HFF-Myc (cell line): ENCODE measurements around the gene SOX13.
"Not testable (repeated sequence)": the region's sequence is repeated elsewhere in the genome, so short reads cannot be mapped to it uniquely, and the experiment has no call there.

ENCODE experiments used
- DNase-seq: peaks from one replicate; pipeline ENCODE4 v3.0.0-alpha.2; 2011; ENCODE audit warnings: low read depth; ENCODE audit errors: extremely low read depth
- H3K4me3 ChIP-seq: replicated peaks from 2 replicates; pipeline ENCODE4 v1.5.1; 2011; ENCODE audit warnings: low read depth, mild to moderate bottlenecking, control low read depth, low read length
- TF ChIP-seq, protein P1 (sequence below): IDR thresholded peaks from 2 replicates; pipeline ENCODE4 v1.5.1; 2012; ENCODE audit warnings: mild to moderate bottlenecking, low read depth, low read length, control low read depth; ENCODE audit errors: missing control alignments

Gene SOX13

DNA sequence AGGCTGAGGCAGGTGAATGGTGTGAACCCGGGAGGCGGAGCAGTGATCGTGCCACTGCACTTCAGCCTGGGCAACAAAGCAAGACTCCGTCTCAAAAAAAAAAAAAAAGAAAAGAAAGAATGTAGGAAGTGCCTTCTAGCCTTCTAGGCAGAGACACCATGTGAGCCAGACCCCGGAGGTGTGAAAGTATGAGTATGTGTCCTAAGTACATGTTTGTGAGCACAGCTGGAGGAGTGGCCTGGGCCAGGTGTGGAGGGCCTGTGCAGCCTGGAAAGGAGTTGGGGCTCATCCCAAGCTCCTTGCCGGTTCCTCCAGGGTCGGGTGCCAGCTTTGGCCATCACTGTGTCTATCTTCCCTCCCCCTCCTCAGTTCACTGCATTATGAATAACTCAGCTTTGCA lies 13.0 kb downstream of the SOX13 start:
- TF ChIP-seq, protein P1, sequence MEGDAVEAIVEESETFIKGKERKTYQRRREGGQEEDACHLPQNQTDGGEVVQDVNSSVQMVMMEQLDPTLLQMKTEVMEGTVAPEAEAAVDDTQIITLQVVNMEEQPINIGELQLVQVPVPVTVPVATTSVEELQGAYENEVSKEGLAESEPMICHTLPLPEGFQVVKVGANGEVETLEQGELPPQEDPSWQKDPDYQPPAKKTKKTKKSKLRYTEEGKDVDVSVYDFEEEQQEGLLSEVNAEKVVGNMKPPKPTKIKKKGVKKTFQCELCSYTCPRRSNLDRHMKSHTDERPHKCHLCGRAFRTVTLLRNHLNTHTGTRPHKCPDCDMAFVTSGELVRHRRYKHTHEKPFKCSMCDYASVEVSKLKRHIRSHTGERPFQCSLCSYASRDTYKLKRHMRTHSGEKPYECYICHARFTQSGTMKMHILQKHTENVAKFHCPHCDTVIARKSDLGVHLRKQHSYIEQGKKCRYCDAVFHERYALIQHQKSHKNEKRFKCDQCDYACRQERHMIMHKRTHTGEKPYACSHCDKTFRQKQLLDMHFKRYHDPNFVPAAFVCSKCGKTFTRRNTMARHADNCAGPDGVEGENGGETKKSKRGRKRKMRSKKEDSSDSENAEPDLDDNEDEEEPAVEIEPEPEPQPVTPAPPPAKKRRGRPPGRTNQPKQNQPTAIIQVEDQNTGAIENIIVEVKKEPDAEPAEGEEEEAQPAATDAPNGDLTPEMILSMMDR = no peak
- DNase-seq = no peak
- no peak overlapping the region for H3K4me3 ChIP-seq

- H3K4me3 ChIP-seq = no peak overlapping the region
- TF ChIP-seq, protein P1 = no peak
- DNase-seq = no peak
Measured at GRCh38 chr1:204087181-204087892, 14.4 kb downstream of the SOX13 start.

DNA sequence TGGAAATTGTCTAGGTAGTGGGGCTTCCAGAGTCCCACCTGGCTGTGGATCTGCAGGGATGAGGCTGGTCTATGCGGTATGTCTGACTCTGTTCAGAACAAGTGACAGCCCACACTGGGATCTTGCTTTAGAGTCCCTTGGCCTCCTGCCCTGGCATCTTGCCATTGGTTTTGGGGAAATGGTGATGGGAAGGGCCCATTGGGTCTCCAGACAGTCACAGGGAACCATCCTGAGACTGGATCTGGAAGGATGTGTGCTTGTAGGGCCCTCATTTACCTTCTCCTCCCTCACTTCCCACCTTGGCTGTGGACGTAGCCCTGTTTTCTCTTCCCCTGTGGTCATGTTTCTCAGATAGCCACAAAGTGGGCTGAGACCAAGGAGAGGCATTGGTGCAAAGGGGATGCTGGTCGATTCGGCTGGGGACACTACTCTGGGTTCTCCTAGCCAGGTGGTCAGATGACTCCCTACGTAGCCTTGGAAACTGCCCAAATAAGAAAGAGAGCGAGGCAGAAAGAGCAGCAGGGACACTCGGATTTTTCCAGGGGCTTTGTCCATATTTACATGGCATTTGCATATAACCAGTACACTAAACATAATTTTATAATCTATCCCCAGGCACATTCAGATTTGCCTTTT lies 15.1 kb downstream of the SOX13 start:
- TF ChIP-seq, protein P1 = no peak
- DNase-seq = no peak
- no peak overlapping the region for H3K4me3 ChIP-seq

GRCh38 chr1:204088596-204088995 lies 15.7 kb downstream of the SOX13 start:
- no peak for DNase-seq
- no peak overlapping the region for H3K4me3 ChIP-seq
- TF ChIP-seq, protein P1 = no peak

DNA sequence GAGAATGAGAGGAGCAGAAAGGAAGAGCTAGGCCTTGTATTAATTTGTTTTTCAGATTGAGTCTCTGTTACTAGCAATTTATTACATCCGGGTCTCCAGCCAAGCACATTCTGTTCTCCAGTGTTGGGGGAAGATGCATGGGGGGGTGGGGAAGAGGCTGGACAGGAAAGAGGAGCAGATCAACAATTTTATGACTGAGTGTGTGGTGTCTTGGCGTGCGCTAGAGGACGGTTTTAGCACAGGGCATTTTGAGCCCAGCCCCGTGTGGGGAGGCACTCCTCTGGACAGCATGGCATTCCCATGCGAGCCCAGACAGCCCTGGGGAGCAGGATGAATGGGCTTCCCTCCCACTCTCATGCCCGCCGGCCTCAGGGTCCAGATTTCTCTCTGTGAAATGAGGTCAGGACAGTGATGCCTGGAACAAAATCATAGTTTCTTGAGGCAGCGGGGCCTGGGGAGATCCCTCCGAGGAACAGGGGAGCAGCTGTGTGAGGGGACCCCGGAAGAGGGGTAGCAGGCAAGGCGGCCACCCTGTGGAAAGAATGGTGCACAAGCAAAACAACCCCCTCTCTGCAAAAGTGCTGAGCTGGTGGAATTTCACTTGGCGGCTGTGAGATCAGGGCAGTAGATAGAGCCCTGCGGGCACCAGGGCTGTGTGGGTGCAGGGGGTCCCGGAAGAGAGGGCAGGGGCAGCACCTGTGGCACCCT lies 16.3 kb downstream of the SOX13 start:
- H3K4me3 ChIP-seq = no peak overlapping the region
- no peak for DNase-seq
- TF ChIP-seq, protein P1 = no peak

DNA sequence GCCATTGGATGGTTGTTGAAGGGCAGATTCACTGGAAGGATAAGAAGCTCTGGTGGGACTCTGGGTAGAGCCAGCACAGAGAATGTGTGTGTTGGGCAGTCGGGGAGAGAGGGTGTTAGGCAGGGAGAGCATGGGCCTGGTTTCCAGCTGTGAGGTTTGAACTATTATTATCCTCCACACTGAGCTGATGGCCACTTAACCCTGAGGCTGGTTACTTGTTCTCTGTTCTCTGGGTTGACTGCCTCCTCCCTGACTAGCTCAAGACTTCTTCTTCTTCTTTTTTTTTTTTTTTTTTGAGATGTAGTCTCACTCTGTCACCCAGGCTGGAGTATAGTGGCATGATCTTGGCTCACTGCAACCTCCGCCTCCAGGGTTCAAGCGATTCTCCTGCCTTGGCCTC lies 17.2 kb downstream of the SOX13 start:
- not testable (repeated sequence) for DNase-seq

GRCh38 chr1:204091066-204091465 lies 18.2 kb downstream of the SOX13 start:
- H3K4me3 ChIP-seq = no peak overlapping the region
- TF ChIP-seq, protein P1 = no peak
- no peak for DNase-seq

More for the DNA sequence above, 17.2 kb downstream of the SOX13 start:
- not testable (repeated sequence) for H3K4me3 ChIP-seq
